ENCODE data around the gene BPIFB3. TPM values are rescaled to one million over a fixed set of nuclear protein-coding genes. Genes with fewer than 3 reads are reported as not detected.

BPIFB3 gene
- total RNA-seq, 2 experiments from 2014 or later, result not detected

- Mint-ChIP-seq H3K9me3 (peaks cover 2% of the 10 kb centered on the region), H3K4me3 (no peak overlapping the region), H3K27ac (no peak overlapping the region), H3K36me3 (ENCODE audit: low read depth) (no peaks in the 10 kb centered on the region), H3K27me3 (no peaks in the 10 kb centered on the region), H3K4me1 (no peaks in the 10 kb centered on the region)
- CTCF ChIA-PET, result interaction anchor here (1.4 to 1.7 kb wide), 2 partner anchors 21 to 65 kb away, joined by 3 to 4 read pairs; no protein-coding TSS in a partner anchor
- POLR2A ChIA-PET, result no interaction called here
- no peak for DNase-seq
Measured at GRCh38 chr20:33010674-33011449, 42.8 kb upstream of the BPIFB3 start.

- no peak for DNase-seq
- POLR2A ChIA-PET, result no interaction called here
- Mint-ChIP-seq H3K9me3 (no peaks in the 10 kb centered on the region), H3K27ac (no peak overlapping the region), H3K36me3 (ENCODE audit: low read depth) (no peaks in the 10 kb centered on the region), H3K27me3 (no peaks in the 10 kb centered on the region), H3K4me1 (no peaks in the 10 kb centered on the region), H3K4me3 (no peak overlapping the region)
- CTCF ChIA-PET, result interaction anchor here (1.0 kb wide), 1 partner anchor 13 kb away, joined by 3 read pairs; no protein-coding TSS in a partner anchor
Measured at GRCh38 chr20:33012327-33013189, 41.1 kb upstream of the BPIFB3 start.

GRCh38 chr20:33013701-33014326 is 39.9 kb upstream of the BPIFB3 start:
- POLR2A ChIA-PET, result no interaction called here
- DNase-seq, result no peak
- H3K4me3 Mint-ChIP-seq, result no peak overlapping the region
- no peak overlapping the region for H3K27ac Mint-ChIP-seq
- H3K27me3 Mint-ChIP-seq, result no peaks in the 10 kb centered on the region
- CTCF ChIA-PET, result no interaction called here
- H3K36me3 Mint-ChIP-seq (ENCODE audit: low read depth), result no peaks in the 10 kb centered on the region
- no peaks in the 10 kb centered on the region for H3K9me3 Mint-ChIP-seq
- no peaks in the 10 kb centered on the region for H3K4me1 Mint-ChIP-seq

DNA sequence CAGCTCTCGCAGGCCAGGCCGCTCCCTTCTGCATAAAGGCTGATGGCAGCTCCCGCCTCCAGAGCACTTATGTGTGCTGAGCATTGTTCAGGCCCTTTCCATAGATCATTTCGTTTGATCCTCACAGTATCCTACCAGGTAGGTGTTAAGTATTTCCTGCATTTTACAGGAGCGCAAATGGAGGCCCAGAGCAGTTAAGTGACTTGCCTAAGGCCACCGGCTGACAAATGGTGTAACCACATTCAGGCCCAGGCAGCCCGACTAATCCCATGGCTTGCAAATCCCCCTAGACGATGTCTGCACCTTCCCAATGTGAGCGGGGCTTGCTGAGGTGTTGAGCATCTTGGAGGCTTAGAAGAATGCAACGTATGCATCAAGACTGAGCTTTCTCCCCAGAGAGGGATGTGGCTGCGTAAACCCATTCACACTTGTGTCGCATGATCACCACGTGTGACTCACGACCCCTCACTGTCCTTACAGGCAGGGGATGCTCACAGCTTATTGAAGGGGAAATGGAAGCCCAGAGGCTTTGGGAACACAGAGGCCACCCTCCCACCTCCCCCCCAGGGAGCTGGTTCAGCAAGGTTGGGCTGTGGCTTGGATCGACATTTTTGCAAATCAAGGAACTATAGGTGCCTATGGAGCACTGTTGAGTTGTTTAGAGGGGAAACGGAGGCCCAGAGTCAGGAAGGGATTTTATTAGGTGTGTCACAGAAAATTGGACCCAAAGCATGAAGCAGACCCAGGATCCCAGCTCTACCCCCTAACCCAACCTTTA is 39.2 kb upstream of the BPIFB3 start:
- no peaks in the 10 kb centered on the region for H3K4me1 Mint-ChIP-seq
- no peaks in the 10 kb centered on the region for H3K36me3 Mint-ChIP-seq (ENCODE audit: low read depth)
- ChIA-PET CTCF (interaction anchor here (0.5 to 0.9 kb wide), 2 partner anchors 38 to 164 kb away, joined by 3 to 4 read pairs; no protein-coding TSS in a partner anchor), POLR2A (no interaction called here)
- DNase-seq, result no peak
- no peaks in the 10 kb centered on the region for H3K27me3 Mint-ChIP-seq
- no peak overlapping the region for H3K4me3 Mint-ChIP-seq
- no peak overlapping the region for H3K27ac Mint-ChIP-seq
- no peaks in the 10 kb centered on the region for H3K9me3 Mint-ChIP-seq

- no peak overlapping the region for H3K27ac Mint-ChIP-seq
- ChIA-PET POLR2A (no interaction called here), CTCF (interaction anchor here (0.5 to 0.9 kb wide), 2 partner anchors 39 to 164 kb away, joined by 3 to 4 read pairs; no protein-coding TSS in a partner anchor)
- H3K4me3 Mint-ChIP-seq, result no peak overlapping the region
- H3K9me3 Mint-ChIP-seq, result no peaks in the 10 kb centered on the region
- no peaks in the 10 kb centered on the region for H3K27me3 Mint-ChIP-seq
- H3K36me3 Mint-ChIP-seq (ENCODE audit: low read depth), result no peaks in the 10 kb centered on the region
- no peaks in the 10 kb centered on the region for H3K4me1 Mint-ChIP-seq
- DNase-seq, result no peak
Measured at GRCh38 chr20:33015114-33015484, 38.6 kb upstream of the BPIFB3 start.

- no peaks in the 10 kb centered on the region for H3K9me3 Mint-ChIP-seq
- H3K27me3 Mint-ChIP-seq, result no peaks in the 10 kb centered on the region
- DNase-seq, result no peak
- no peak overlapping the region for H3K4me3 Mint-ChIP-seq
- POLR2A ChIA-PET, result no interaction called here
- H3K4me1 Mint-ChIP-seq, result no peaks in the 10 kb centered on the region
- CTCF ChIA-PET, result interaction anchor here (0.9 kb wide), 1 partner anchor 40 kb away, joined by 3 read pairs; no protein-coding TSS in a partner anchor
- H3K36me3 Mint-ChIP-seq (ENCODE audit: low read depth), result no peaks in the 10 kb centered on the region
- H3K27ac Mint-ChIP-seq, result no peak overlapping the region
Measured at GRCh38 chr20:33015700-33016580, 37.8 kb upstream of the BPIFB3 start.

DNA sequence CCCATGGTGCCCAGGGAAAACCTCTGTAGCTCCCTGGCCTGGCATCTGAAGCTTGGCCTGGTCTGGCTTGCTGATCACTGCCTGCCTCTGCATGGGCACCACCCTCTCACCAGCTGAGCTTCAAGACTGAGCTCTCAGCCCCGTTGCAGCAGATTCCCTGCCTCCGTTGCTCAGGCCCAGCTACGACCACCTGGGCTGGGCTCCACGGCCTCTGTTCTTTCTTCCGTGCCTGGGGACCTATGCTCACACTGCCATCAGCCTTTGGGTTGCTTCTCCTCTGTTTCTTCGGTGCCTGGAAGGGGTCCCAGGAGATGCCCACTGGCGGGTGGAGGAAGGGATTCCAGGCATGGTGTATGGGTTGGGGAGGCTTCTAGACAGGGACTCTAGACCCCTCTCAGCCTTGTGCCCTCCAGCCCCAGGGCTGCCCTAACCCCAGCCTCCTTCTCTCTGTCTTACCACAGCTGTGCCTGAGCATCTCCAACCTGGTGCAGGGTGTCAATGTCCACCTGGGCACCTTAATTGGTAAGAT is 37.1 kb upstream of the BPIFB3 start:
- Mint-ChIP-seq H3K27me3 (no peaks in the 10 kb centered on the region), H3K4me3 (no peak overlapping the region), H3K9me3 (no peaks in the 10 kb centered on the region), H3K36me3 (ENCODE audit: low read depth) (no peaks in the 10 kb centered on the region), H3K27ac (no peak overlapping the region), H3K4me1 (no peaks in the 10 kb centered on the region)
- POLR2A ChIA-PET, result no interaction called here
- CTCF ChIA-PET, result no interaction called here
- no peak for DNase-seq

- no peak overlapping the region for H3K4me3 Mint-ChIP-seq
- no peaks in the 10 kb centered on the region for H3K9me3 Mint-ChIP-seq
- H3K36me3 Mint-ChIP-seq (ENCODE audit: low read depth), result no peaks in the 10 kb centered on the region
- H3K27ac Mint-ChIP-seq, result no peak overlapping the region
- ChIA-PET CTCF (interaction anchor here (0.6 to 1.7 kb wide), 2 partner anchors 17 to 208 kb away, joined by 3 read pairs; no protein-coding TSS in a partner anchor), POLR2A (no interaction called here)
- H3K27me3 Mint-ChIP-seq, result no peaks in the 10 kb centered on the region
- DNase-seq, result no peak
- H3K4me1 Mint-ChIP-seq, result no peaks in the 10 kb centered on the region
Measured at GRCh38 chr20:33017542-33017941, 36.2 kb upstream of the BPIFB3 start.

- no peak for DNase-seq
- ChIA-PET POLR2A (no interaction called here), CTCF (interaction anchor here (0.6 to 1.7 kb wide), 3 partner anchors 18 to 208 kb away, joined by 3 read pairs; no protein-coding TSS in a partner anchor)
- no peaks in the 10 kb centered on the region for H3K27me3 Mint-ChIP-seq
- H3K27ac Mint-ChIP-seq, result no peak overlapping the region
- H3K9me3 Mint-ChIP-seq, result no peaks in the 10 kb centered on the region
- no peak overlapping the region for H3K4me3 Mint-ChIP-seq
- no peaks in the 10 kb centered on the region for H3K4me1 Mint-ChIP-seq
- H3K36me3 Mint-ChIP-seq (ENCODE audit: low read depth), result no peaks in the 10 kb centered on the region
Measured at GRCh38 chr20:33018169-33018931, 35.4 kb upstream of the BPIFB3 start.

- no peaks in the 10 kb centered on the region for H3K27me3 Mint-ChIP-seq
- H3K4me1 Mint-ChIP-seq, result no peaks in the 10 kb centered on the region
- H3K27ac Mint-ChIP-seq, result no peak overlapping the region
- POLR2A ChIA-PET, result no interaction called here
- H3K4me3 Mint-ChIP-seq, result no peak overlapping the region
- no peak for DNase-seq
- CTCF ChIA-PET, result interaction anchor here (0.6 to 1.7 kb wide), 2 partner anchors 19 to 324 kb away, joined by 3 read pairs; no protein-coding TSS in a partner anchor
- H3K9me3 Mint-ChIP-seq, result no peaks in the 10 kb centered on the region
- H3K36me3 Mint-ChIP-seq (ENCODE audit: low read depth), result no peaks in the 10 kb centered on the region
Measured at GRCh38 chr20:33019465-33020277, 34.0 kb upstream of the BPIFB3 start.
